Measurements from ENCODE around the gene PTPN4. TPM values are rescaled to one million over a fixed set of nuclear protein-coding genes. Genes with fewer than 3 reads are reported as not detected.
"Not testable (repeated sequence)": the region's sequence is repeated elsewhere in the genome, so short reads cannot be mapped to it uniquely, and the experiment has no call there.

PTPN4 gene
- total and polyA plus RNA-seq, 2 experiments from 2014 or later, result 41.6 to 90.4 TPM

GRCh38 chr2:119996896-119997891 lies 237.5 kb downstream of the PTPN4 start:
- not testable (repeated sequence) for H3K4me1 ChIP-seq (ENCODE audit: insufficient read depth); H3K4me1 Mint-ChIP-seq; H3K27me3 Mint-ChIP-seq (ENCODE audit: insufficient read depth, low read depth, poor library complexity); H3K9me2 ChIP-seq (ENCODE audit: insufficient read depth); H3K36me3 Mint-ChIP-seq (ENCODE audit: low read depth); H3K27ac Mint-ChIP-seq; H3K27ac ChIP-seq (ENCODE audit: low read depth); H3K36me3 ChIP-seq (ENCODE audit: insufficient read depth); H3K9me3 Mint-ChIP-seq; H3F3A ChIP-seq (replicated peaks; ENCODE audit: low read depth); H3K4me3 Mint-ChIP-seq; H3K79me2 ChIP-seq (replicated peaks; ENCODE audit: insufficient read depth); H3K27me3 ChIP-seq (ENCODE audit: insufficient read depth); H4K20me1 ChIP-seq (replicated peaks; ENCODE audit: insufficient read depth)
- H3K4me2 ChIP-seq, result peak overlapping the region; percentile 70
- DNase-seq (ENCODE audit: low spot score) (peak; percentile 42), ATAC-seq (peak; percentile 56; the same call in 2 of the 3 replicates)
- peak overlapping the region; percentile 85; the same call in 1 of the 2 replicates for H2AFZ ChIP-seq
- peak overlapping the region; percentile 52 for H3K4me3 ChIP-seq
- TF ChIP-seq, protein P1, sequence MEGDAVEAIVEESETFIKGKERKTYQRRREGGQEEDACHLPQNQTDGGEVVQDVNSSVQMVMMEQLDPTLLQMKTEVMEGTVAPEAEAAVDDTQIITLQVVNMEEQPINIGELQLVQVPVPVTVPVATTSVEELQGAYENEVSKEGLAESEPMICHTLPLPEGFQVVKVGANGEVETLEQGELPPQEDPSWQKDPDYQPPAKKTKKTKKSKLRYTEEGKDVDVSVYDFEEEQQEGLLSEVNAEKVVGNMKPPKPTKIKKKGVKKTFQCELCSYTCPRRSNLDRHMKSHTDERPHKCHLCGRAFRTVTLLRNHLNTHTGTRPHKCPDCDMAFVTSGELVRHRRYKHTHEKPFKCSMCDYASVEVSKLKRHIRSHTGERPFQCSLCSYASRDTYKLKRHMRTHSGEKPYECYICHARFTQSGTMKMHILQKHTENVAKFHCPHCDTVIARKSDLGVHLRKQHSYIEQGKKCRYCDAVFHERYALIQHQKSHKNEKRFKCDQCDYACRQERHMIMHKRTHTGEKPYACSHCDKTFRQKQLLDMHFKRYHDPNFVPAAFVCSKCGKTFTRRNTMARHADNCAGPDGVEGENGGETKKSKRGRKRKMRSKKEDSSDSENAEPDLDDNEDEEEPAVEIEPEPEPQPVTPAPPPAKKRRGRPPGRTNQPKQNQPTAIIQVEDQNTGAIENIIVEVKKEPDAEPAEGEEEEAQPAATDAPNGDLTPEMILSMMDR (conservative IDR thresholded peaks at IDR 0.05; ENCODE audit: low read depth in 2 of 2), result 0 out of 4 replicates have a peak, but pooled peaks of 1 of the 2 experiments have one; percentile 9
- TF ChIP-seq POLR2AphosphoS5 (IDR thresholded peaks at IDR 0.05; ENCODE audit: low read depth), result 0 out of 2 replicates have a peak, but pooled peaks have one; percentile 36

- no peaks in the 10 kb centered on the region for H3K4me1 ChIP-seq (ENCODE audit: insufficient read depth)
- no peaks in the 10 kb centered on the region for H3K27me3 Mint-ChIP-seq (ENCODE audit: insufficient read depth, low read depth, poor library complexity)
- no peaks in the 10 kb centered on the region for H3K79me2 ChIP-seq (replicated peaks; ENCODE audit: insufficient read depth)
- no peaks in the 10 kb centered on the region for H3K36me3 ChIP-seq (ENCODE audit: insufficient read depth)
- no peak overlapping the region for H2AFZ ChIP-seq
- H3K4me3 Mint-ChIP-seq, result no peak overlapping the region
- H3F3A ChIP-seq (replicated peaks; ENCODE audit: low read depth), result no peaks in the 10 kb centered on the region
- no peaks in the 10 kb centered on the region; the same call in 1 of the 2 replicates for H3K9me2 ChIP-seq (ENCODE audit: insufficient read depth)
- no peak overlapping the region for H3K4me3 ChIP-seq
- H3K36me3 Mint-ChIP-seq (ENCODE audit: low read depth), result no peaks in the 10 kb centered on the region
- no peak overlapping the region for H3K27ac ChIP-seq (ENCODE audit: low read depth)
- no peak overlapping the region for H3K4me2 ChIP-seq
- H4K20me1 ChIP-seq (replicated peaks; ENCODE audit: insufficient read depth), result no peaks in the 10 kb centered on the region
- ATAC-seq (no peak), DNase-seq (ENCODE audit: low spot score) (no peak)
- H3K27me3 ChIP-seq (ENCODE audit: insufficient read depth), result peaks cover under 1% of the 10 kb centered on the region; the same call in 1 of the 2 replicates
- H3K4me1 Mint-ChIP-seq, result peaks cover 5% of the 10 kb centered on the region; the same call in 2 of the 3 replicates
- no peaks in the 10 kb centered on the region; the same call in 1 of the 3 replicates for H3K9me3 Mint-ChIP-seq
- H3K27ac Mint-ChIP-seq, result no peak overlapping the region
- no peak for TF ChIP-seq POLR2AphosphoS5 (IDR thresholded peaks at IDR 0.05; ENCODE audit: low read depth)
- no peak for TF ChIP-seq EZH2phosphoT487 (IDR thresholded peaks at IDR 0.05; ENCODE audit: unreplicated experiment)
- no peak for TF ChIP-seq CREB1 (CRISPR knock-in tag; IDR thresholded peaks at IDR 0.05; ENCODE audit: low read depth)
- TF ChIP-seq ZNF331 (CRISPR knock-in tag; IDR thresholded peaks at IDR 0.05; ENCODE audit: low read depth), result no peak
- no peak for TF ChIP-seq EZH2 (IDR thresholded peaks at IDR 0.05; ENCODE audit: low read depth, unreplicated experiment)
- TF ChIP-seq, protein P1 (conservative IDR thresholded peaks at IDR 0.05; ENCODE audit: low read depth in 2 of 2), result no peak
- no peak for TF ChIP-seq ZNF114 (CRISPR knock-in tag; IDR thresholded peaks at IDR 0.05)
- TF ChIP-seq JUNB (IDR thresholded peaks at IDR 0.05; ENCODE audit: unreplicated experiment), result no peak
- TF ChIP-seq, protein P2, sequence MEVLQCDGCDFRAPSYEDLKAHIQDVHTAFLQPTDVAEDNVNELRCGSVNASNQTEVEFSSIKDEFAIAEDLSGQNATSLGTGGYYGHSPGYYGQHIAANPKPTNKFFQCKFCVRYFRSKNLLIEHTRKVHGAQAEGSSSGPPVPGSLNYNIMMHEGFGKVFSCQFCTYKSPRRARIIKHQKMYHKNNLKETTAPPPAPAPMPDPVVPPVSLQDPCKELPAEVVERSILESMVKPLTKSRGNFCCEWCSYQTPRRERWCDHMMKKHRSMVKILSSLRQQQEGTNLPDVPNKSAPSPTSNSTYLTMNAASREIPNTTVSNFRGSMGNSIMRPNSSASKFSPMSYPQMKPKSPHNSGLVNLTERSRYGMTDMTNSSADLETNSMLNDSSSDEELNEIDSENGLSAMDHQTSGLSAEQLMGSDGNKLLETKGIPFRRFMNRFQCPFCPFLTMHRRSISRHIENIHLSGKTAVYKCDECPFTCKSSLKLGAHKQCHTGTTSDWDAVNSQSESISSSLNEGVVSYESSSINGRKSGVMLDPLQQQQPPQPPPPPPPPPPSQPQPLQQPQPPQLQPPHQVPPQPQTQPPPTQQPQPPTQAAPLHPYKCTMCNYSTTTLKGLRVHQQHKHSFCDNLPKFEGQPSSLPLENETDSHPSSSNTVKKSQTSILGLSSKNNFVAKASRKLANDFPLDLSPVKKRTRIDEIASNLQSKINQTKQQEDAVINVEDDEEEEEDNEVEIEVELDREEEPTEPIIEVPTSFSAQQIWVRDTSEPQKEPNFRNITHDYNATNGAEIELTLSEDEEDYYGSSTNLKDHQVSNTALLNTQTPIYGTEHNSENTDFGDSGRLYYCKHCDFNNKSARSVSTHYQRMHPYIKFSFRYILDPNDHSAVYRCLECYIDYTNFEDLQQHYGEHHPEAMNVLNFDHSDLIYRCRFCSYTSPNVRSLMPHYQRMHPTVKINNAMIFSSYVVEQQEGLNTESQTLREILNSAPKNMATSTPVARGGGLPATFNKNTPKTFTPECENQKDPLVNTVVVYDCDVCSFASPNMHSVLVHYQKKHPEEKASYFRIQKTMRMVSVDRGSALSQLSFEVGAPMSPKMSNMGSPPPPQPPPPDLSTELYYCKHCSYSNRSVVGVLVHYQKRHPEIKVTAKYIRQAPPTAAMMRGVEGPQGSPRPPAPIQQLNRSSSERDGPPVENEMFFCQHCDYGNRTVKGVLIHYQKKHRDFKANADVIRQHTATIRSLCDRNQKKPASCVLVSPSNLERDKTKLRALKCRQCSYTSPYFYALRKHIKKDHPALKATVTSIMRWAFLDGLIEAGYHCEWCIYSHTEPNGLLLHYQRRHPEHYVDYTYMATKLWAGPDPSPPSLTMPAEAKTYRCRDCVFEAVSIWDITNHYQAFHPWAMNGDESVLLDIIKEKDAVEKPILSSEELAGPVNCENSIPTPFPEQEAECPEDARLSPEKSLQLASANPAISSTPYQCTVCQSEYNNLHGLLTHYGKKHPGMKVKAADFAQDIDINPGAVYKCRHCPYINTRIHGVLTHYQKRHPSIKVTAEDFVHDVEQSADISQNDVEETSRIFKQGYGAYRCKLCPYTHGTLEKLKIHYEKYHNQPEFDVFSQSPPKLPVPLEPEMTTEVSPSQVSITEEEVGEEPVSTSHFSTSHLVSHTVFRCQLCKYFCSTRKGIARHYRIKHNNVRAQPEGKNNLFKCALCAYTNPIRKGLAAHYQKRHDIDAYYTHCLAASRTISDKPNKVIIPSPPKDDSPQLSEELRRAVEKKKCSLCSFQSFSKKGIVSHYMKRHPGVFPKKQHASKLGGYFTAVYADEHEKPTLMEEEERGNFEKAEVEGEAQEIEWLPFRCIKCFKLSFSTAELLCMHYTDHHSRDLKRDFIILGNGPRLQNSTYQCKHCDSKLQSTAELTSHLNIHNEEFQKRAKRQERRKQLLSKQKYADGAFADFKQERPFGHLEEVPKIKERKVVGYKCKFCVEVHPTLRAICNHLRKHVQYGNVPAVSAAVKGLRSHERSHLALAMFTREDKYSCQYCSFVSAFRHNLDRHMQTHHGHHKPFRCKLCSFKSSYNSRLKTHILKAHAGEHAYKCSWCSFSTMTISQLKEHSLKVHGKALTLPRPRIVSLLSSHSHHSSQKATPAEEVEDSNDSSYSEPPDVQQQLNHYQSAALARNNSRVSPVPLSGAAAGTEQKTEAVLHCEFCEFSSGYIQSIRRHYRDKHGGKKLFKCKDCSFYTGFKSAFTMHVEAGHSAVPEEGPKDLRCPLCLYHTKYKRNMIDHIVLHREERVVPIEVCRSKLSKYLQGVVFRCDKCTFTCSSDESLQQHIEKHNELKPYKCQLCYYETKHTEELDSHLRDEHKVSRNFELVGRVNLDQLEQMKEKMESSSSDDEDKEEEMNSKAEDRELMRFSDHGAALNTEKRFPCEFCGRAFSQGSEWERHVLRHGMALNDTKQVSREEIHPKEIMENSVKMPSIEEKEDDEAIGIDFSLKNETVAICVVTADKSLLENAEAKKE (CRISPR knock-in tag; IDR thresholded peaks at IDR 0.05), result no peak
Measured at GRCh38 chr2:120001471-120001870, 241.7 kb downstream of the PTPN4 start.

Data from GM23338 (cell line).